GM12878 (cell line): Measurements from ENCODE around the gene SMIM35. TPM values are rescaled to one million over a fixed set of nuclear protein-coding genes. Genes with fewer than 3 reads are reported as not detected.
A peak's percentile ranks its signal among the peaks of the same experiment; 100 is the strongest.

ENCODE experiments used
- CREM ChIP-seq: IDR thresholded peaks from 2 replicates; pipeline ENCODE4 v1.6.1; 2014; ENCODE audit warnings: antibody characterized with exemption, low read depth
- E2F8 ChIP-seq: fragments of 450-650 bp; IDR thresholded peaks from 2 replicates; pipeline ENCODE4 v1.6.1; 2018; ENCODE audit warnings: mild to moderate bottlenecking, low read depth, moderate library complexity; ENCODE audit not compliant: partially characterized antibody
- IKZF2 ChIP-seq, 2 experiments: fragments of 450-650 bp; IDR thresholded peaks; 2 replicates each; pipeline ENCODE4 v1.6.1; 2017; ENCODE audit warnings: mild to moderate bottlenecking in 2 of 2, moderate library complexity in 2 of 2
- LARP7 ChIP-seq: fragments of 450-650 bp; IDR thresholded peaks from 2 replicates; pipeline ENCODE4 v1.6.1; 2017; ENCODE audit warnings: mild to moderate bottlenecking
- MEF2B ChIP-seq: fragments of 450-650 bp; IDR thresholded peaks from 2 replicates; pipeline ENCODE4 v1.6.1; 2018; ENCODE audit warnings: mild to moderate bottlenecking, moderate library complexity; ENCODE audit not compliant: partially characterized antibody, poor library complexity, severe bottlenecking
- NR2C1 ChIP-seq: fragments of 450-650 bp; IDR thresholded peaks from 2 replicates; pipeline ENCODE4 v1.6.1; 2017; ENCODE audit warnings: antibody characterized with exemption, mild to moderate bottlenecking, moderate library complexity
- NR2C2 ChIP-seq: IDR thresholded peaks from 2 replicates; pipeline ENCODE4 v1.6.1; 2011; ENCODE audit warnings: borderline replicate concordance, low read depth; ENCODE audit not compliant: control insufficient read depth, insufficient read length
- PAX5 ChIP-seq: IDR thresholded peaks from 2 replicates; pipeline ENCODE4 v1.6.1; 2011; ENCODE audit warnings: low read depth, low read length, borderline replicate concordance
- POU2F2 ChIP-seq: IDR thresholded peaks from 3 replicates; pipeline ENCODE4 v1.6.1; 2011; ENCODE audit warnings: low read depth, mild to moderate bottlenecking, low read length, borderline replicate concordance
- RCOR1 ChIP-seq: conservative IDR thresholded peaks from 2 replicates; pipeline ENCODE4 v1.6.1; 2012; ENCODE audit warnings: low read depth, low read length, improper control_type of control experiment
- RUNX3 ChIP-seq: IDR thresholded peaks from 2 replicates; pipeline ENCODE4 v1.6.1; 2012; ENCODE audit warnings: low read length, inconsistent platforms
- STAT1 ChIP-seq: fragments of 450-650 bp; conservative IDR thresholded peaks from 2 replicates; pipeline ENCODE4 v1.6.1; 2014; ENCODE audit warnings: antibody characterized with exemption, mild to moderate bottlenecking
- STAT3 ChIP-seq: IDR thresholded peaks from 2 replicates; pipeline ENCODE4 v1.6.1; 2011; ENCODE audit warnings: low read depth, low read length, improper control_type of control experiment
- ZBTB4 ChIP-seq: fragments of 450-650 bp; formaldehyde crosslinking; IDR thresholded peaks from 2 replicates; pipeline ENCODE4 v1.4.0; 2022; ENCODE audit warnings: mild to moderate bottlenecking, moderate library complexity
- ZNF622 ChIP-seq: fragments of 450-650 bp; IDR thresholded peaks from 2 replicates; pipeline ENCODE4 v1.6.1; 2017; ENCODE audit warnings: mild to moderate bottlenecking, inconsistent platforms
- polyA plus RNA-seq, 11 experiments: library from polyadenylated mRNA; depleted of rRNA in 4 of 11; unstranded in 6 of 11; stranded (reverse) in 5 of 11; fragments of >200 nt; fragmentation: Nextera tagmentation in 4 of 11; fragmentation: Illumina TruSeq in 1 of 11; extraction: Ambion mirVana in 4 of 11; extraction: Trizol in 1 of 11; gene quantifications; 1 replicate in 1 of 11; 2 replicates in 10 of 11; pipeline versions ENCODE4 v1.2.1 to v1.2.3, GENCODE V29; 2011 to 2016; ENCODE audit warnings: inconsistent platforms in 2 of 11, missing spikeins in 2 of 11, low read depth in 1 of 11
- total RNA-seq, 4 experiments: library from RNA; depleted of rRNA in 3 of 4; stranded (reverse); fragments of >200 nt in 3 of 4; fragmentation: Illumina TruSeq in 1 of 4; extraction: Trizol in 1 of 4; gene quantifications; 2 replicates each; pipeline versions ENCODE4 v1.2.1 to v1.2.3, GENCODE V29; 2013 to 2021
- TF ChIP-seq, protein P1 (sequence below): fragments of 450-650 bp; formaldehyde crosslinking; IDR thresholded peaks from 2 replicates; pipeline ENCODE4 v1.4.0; 2020; ENCODE audit warnings: mild to moderate bottlenecking, moderate library complexity
- TF ChIP-seq, protein P2 (sequence below): fragments of 450-650 bp; IDR thresholded peaks from 2 replicates; pipeline ENCODE4 v1.6.1; 2018; ENCODE audit warnings: borderline replicate concordance, mild to moderate bottlenecking; ENCODE audit not compliant: partially characterized antibody

The SMIM35 gene
- total and polyA plus RNA-seq, 10 of the 15 experiments (the other 5 are each of a cell fraction or from before 2014, with no cell fraction given): 0.02 to 1.1 (median 0.05) TPM; not detected in 5

- no peak for TF ChIP-seq E2F8
- no peak for TF ChIP-seq MEF2B
- TF ChIP-seq, protein P1, sequence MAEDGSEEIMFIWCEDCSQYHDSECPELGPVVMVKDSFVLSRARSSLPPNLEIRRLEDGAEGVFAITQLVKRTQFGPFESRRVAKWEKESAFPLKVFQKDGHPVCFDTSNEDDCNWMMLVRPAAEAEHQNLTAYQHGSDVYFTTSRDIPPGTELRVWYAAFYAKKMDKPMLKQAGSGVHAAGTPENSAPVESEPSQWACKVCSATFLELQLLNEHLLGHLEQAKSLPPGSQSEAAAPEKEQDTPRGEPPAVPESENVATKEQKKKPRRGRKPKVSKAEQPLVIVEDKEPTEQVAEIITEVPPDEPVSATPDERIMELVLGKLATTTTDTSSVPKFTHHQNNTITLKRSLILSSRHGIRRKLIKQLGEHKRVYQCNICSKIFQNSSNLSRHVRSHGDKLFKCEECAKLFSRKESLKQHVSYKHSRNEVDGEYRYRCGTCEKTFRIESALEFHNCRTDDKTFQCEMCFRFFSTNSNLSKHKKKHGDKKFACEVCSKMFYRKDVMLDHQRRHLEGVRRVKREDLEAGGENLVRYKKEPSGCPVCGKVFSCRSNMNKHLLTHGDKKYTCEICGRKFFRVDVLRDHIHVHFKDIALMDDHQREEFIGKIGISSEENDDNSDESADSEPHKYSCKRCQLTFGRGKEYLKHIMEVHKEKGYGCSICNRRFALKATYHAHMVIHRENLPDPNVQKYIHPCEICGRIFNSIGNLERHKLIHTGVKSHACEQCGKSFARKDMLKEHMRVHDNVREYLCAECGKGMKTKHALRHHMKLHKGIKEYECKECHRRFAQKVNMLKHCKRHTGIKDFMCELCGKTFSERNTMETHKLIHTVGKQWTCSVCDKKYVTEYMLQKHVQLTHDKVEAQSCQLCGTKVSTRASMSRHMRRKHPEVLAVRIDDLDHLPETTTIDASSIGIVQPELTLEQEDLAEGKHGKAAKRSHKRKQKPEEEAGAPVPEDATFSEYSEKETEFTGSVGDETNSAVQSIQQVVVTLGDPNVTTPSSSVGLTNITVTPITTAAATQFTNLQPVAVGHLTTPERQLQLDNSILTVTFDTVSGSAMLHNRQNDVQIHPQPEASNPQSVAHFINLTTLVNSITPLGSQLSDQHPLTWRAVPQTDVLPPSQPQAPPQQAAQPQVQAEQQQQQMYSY (CRISPR knock-in tag): no peak
- TF ChIP-seq RCOR1: no peak
- peak; percentile 18; the same call in 1 of the 2 replicates for TF ChIP-seq RUNX3
- peak in 1 of 2 experiments; percentile 42; a peak in 2 of 4 replicates for TF ChIP-seq IKZF2 (IDR thresholded peaks at IDR 0.05)
- TF ChIP-seq STAT3: no peak
- TF ChIP-seq PAX5: no peak
- no peak for TF ChIP-seq ZNF622
- no peak for TF ChIP-seq LARP7
- no peak for TF ChIP-seq NR2C2
- no peak for TF ChIP-seq POU2F2
- TF ChIP-seq NR2C1: no peak
- TF ChIP-seq, protein P2, sequence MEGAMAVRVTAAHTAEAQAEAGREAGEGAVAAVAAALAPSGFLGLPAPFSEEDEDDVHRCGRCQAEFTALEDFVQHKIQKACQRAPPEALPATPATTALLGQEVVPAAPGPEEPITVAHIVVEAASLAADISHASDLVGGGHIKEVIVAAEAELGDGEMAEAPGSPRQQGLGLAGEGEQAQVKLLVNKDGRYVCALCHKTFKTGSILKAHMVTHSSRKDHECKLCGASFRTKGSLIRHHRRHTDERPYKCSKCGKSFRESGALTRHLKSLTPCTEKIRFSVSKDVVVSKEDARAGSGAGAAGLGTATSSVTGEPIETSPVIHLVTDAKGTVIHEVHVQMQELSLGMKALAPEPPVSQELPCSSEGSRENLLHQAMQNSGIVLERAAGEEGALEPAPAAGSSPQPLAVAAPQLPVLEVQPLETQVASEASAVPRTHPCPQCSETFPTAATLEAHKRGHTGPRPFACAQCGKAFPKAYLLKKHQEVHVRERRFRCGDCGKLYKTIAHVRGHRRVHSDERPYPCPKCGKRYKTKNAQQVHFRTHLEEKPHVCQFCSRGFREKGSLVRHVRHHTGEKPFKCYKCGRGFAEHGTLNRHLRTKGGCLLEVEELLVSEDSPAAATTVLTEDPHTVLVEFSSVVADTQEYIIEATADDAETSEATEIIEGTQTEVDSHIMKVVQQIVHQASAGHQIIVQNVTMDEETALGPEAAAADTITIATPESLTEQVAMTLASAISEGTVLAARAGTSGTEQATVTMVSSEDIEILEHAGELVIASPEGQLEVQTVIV: no peak
- TF ChIP-seq STAT1: no peak
- no peak for TF ChIP-seq ZBTB4 (CRISPR knock-in tag)
- no peak for TF ChIP-seq CREM
These were observed 41.6 kb downstream of the SMIM35 start (continued) for GRCh38 chr11:118045191-118045590.
